H9 (cell line): Measurements from ENCODE around the gene ANKRD34A. TPM values are rescaled to one million over a fixed set of nuclear protein-coding genes. Genes with fewer than 3 reads are reported as not detected.

Experiments
- DNase-seq: peaks from one replicate; pipeline ENCODE4 v3.0.0-alpha.2; 2017
- H2AFZ ChIP-seq: one replicate; pipeline ENCODE4 v1.6.1; 2013; ENCODE audit warnings: mild to moderate bottlenecking, low read length, control low read depth, moderate library complexity
- H2AK5ac ChIP-seq: 2 replicates; pipeline ENCODE4 v1.6.1; 2013; ENCODE audit warnings: low read length, control low read depth, mixed read lengths; ENCODE audit not compliant: insufficient read length
- H2BK120ac ChIP-seq: one replicate; pipeline ENCODE4 v1.6.1; 2013; ENCODE audit warnings: low read depth, mild to moderate bottlenecking, low read length, control low read depth, inconsistent platforms; ENCODE audit not compliant: poor library complexity, severe bottlenecking
- H2BK12ac ChIP-seq: 2 replicates; pipeline ENCODE4 v1.6.1; 2013; ENCODE audit warnings: low read length, control low read depth, mixed read lengths, low read depth; ENCODE audit not compliant: insufficient read length
- H2BK15ac ChIP-seq: 2 replicates; pipeline ENCODE4 v1.6.1; 2013; ENCODE audit warnings: low read depth, low read length, control low read depth
- H2BK20ac ChIP-seq: one replicate; pipeline ENCODE4 v1.6.1; 2013; ENCODE audit warnings: low read depth, mild to moderate bottlenecking, low read length, control low read depth, inconsistent platforms; ENCODE audit not compliant: poor library complexity, severe bottlenecking
- H2BK5ac ChIP-seq: 2 replicates; pipeline ENCODE4 v1.6.1; 2013; ENCODE audit warnings: low read length, control low read depth, mixed read lengths; ENCODE audit not compliant: insufficient read length
- H3K14ac ChIP-seq: 2 replicates; pipeline ENCODE4 v1.6.1; 2013; ENCODE audit warnings: low read length, control low read depth; ENCODE audit not compliant: insufficient read depth
- H3K18ac ChIP-seq: 2 replicates; pipeline ENCODE4 v1.6.1; 2013; ENCODE audit warnings: low read depth, mild to moderate bottlenecking, mixed read lengths, low read length, control low read depth; ENCODE audit not compliant: insufficient read length
- H3K23ac ChIP-seq: 2 replicates; pipeline ENCODE4 v1.6.1; 2013; ENCODE audit warnings: low read length, control low read depth, mixed read lengths, low read depth; ENCODE audit not compliant: insufficient read length
- H3K23me2 ChIP-seq: 2 replicates; pipeline ENCODE4 v1.6.1; 2013; ENCODE audit warnings: low read depth, mild to moderate bottlenecking, mixed read lengths, low read length, control low read depth; ENCODE audit not compliant: insufficient read length, poor library complexity, severe bottlenecking
- H3K27ac ChIP-seq: 2 replicates; pipeline ENCODE4 v1.5.1; 2013; ENCODE audit warnings: low read length, control low read depth, mixed read lengths, low read depth; ENCODE audit not compliant: insufficient read length
- H3K27me3 ChIP-seq: 2 replicates; pipeline ENCODE4 v1.6.1; 2013; ENCODE audit warnings: low read length, control low read depth, inconsistent platforms; ENCODE audit not compliant: insufficient read depth
- H3K4ac ChIP-seq: 2 replicates; pipeline ENCODE4 v1.6.1; 2013; ENCODE audit warnings: low read depth, mild to moderate bottlenecking, control low read depth, inconsistent platforms, low read length, moderate library complexity
- H3K4me1 ChIP-seq: 2 replicates; pipeline ENCODE4 v1.6.1; 2013; ENCODE audit warnings: low read length, control low read depth, inconsistent platforms; ENCODE audit not compliant: insufficient read depth
- H3K4me2 ChIP-seq: 2 replicates; pipeline ENCODE4 v1.6.1; 2013; ENCODE audit warnings: low read length, control low read depth, mixed read lengths; ENCODE audit not compliant: insufficient read length, insufficient read depth
- H3K56ac ChIP-seq: 2 replicates; pipeline ENCODE4 v1.6.1; 2013; ENCODE audit warnings: low read depth, mild to moderate bottlenecking, mixed read lengths, low read length, control low read depth; ENCODE audit not compliant: insufficient read length
- H3K79me1 ChIP-seq: 2 replicates; pipeline ENCODE4 v1.6.1; 2013; ENCODE audit warnings: low read depth, mild to moderate bottlenecking, moderate library complexity, low read length, control low read depth, inconsistent platforms; ENCODE audit not compliant: insufficient read depth, poor library complexity, severe bottlenecking
- H3K79me2 ChIP-seq: 2 replicates; pipeline ENCODE4 v1.6.1; 2013; ENCODE audit warnings: low read length, control low read depth, inconsistent platforms; ENCODE audit not compliant: insufficient read depth
- H3K9ac ChIP-seq: 2 replicates; pipeline ENCODE4 v1.6.1; 2013; ENCODE audit warnings: low read length, control low read depth, mixed read lengths; ENCODE audit not compliant: insufficient read length; ENCODE audit errors: extremely low read depth
- H3K9me3 ChIP-seq: one replicate; pipeline ENCODE4 v1.6.1; 2013; ENCODE audit warnings: low read depth, low read length, inconsistent platforms; ENCODE audit not compliant: control insufficient read depth
- H3T11ph ChIP-seq: one replicate; pipeline ENCODE4 v1.6.1; 2013; ENCODE audit warnings: mild to moderate bottlenecking, low read length, control low read depth, inconsistent platforms
- H4K20me1 ChIP-seq: one replicate; pipeline ENCODE4 v1.6.1; 2013; ENCODE audit not compliant: control insufficient read depth, insufficient read length, insufficient read depth
- H4K5ac ChIP-seq: 2 replicates; pipeline ENCODE4 v1.6.1; 2013; ENCODE audit warnings: low read depth, mild to moderate bottlenecking, mixed read lengths, low read length, control low read depth; ENCODE audit not compliant: insufficient read length
- H4K8ac ChIP-seq: replicated peaks from 2 replicates; pipeline ENCODE4 v1.6.1; 2013; ENCODE audit warnings: low read length, control low read depth, mixed read lengths, low read depth; ENCODE audit not compliant: insufficient read length
- H4K91ac ChIP-seq: 2 replicates; pipeline ENCODE4 v1.6.1; 2013; ENCODE audit warnings: low read depth, mild to moderate bottlenecking, moderate library complexity, mixed read lengths, low read length, control low read depth; ENCODE audit not compliant: insufficient read length
- H3K27ac Mint-ChIP-seq, 3 experiments: 2 replicates in 2 of 3; 3 replicates in 1 of 3; pipeline ENCODE4 v1.8.0; 2020 to 2021; ENCODE audit warnings: mixed read lengths in 3 of 3, mild to moderate bottlenecking in 1 of 3, moderate library complexity in 1 of 3
- H3K27me3 Mint-ChIP-seq: 2 replicates; pipeline ENCODE4 v1.8.0; 2021; ENCODE audit warnings: low read depth, mild to moderate bottlenecking, moderate library complexity, mixed read lengths
- H3K36me3 Mint-ChIP-seq, 3 experiments: 2 replicates in 2 of 3; 3 replicates in 1 of 3; pipeline ENCODE4 v1.8.0; 2020 to 2021; ENCODE audit warnings: low read depth in 3 of 3, mixed read lengths in 3 of 3; ENCODE audit not compliant: insufficient read depth in 1 of 3
- H3K4me1 Mint-ChIP-seq, 2 experiments: 2 replicates each; pipeline ENCODE4 v1.8.0; 2020; ENCODE audit warnings: mixed read lengths in 2 of 2
- H3K4me3 Mint-ChIP-seq, 2 experiments: 2 replicates in 1 of 2; 3 replicates in 1 of 2; pipeline ENCODE4 v1.8.0; 2020 to 2021; ENCODE audit warnings: mild to moderate bottlenecking in 2 of 2, mixed read lengths in 2 of 2, moderate library complexity in 1 of 2
- H3K9me3 Mint-ChIP-seq, 2 experiments: 2 replicates in 1 of 2; 3 replicates in 1 of 2; pipeline ENCODE4 v1.8.0; 2020; ENCODE audit warnings: mild to moderate bottlenecking in 2 of 2, mixed read lengths in 2 of 2, moderate library complexity in 1 of 2
- WGBS: extraction: QIAGEN DNeasy Blood & Tissue Kit; methylation state at CpG from one replicate; pipeline ENCODE4 v1.1.7; 2013; ENCODE audit warnings: missing lambda C conversion rate, low lambda C conversion rate, mixed read lengths; ENCODE audit not compliant: insufficient read length; ENCODE audit errors: extremely low coverage; 5-methylcytosine and 5-hydroxymethylcytosine counted together
- total RNA-seq: library from RNA; stranded (reverse); gene quantifications from 2 replicates; pipeline ENCODE4 v1.2.1, GENCODE V29; 2021
- TF ChIP-seq, protein P1 (sequence below): fragments of 200-600 bp; sonication (generic); conservative IDR thresholded peaks from 3 replicates; pipeline ENCODE4 v1.8.0; 2021; ENCODE audit warnings: antibody characterized with exemption, mild to moderate bottlenecking

The ANKRD34A gene
- total RNA-seq, 1 experiment from 2014 or later, result 0.39 TPM

GRCh38 chr1:145937436-145937835 is 26.9 kb downstream of the ANKRD34A start:
- Histone ChIP-seq H3K18ac (no peak overlapping the region), H3K14ac (no peak overlapping the region), H4K91ac (no peak overlapping the region), H2BK20ac (no peak overlapping the region), H3K56ac (no peak overlapping the region), H3K23me2 (no peaks in the 10 kb centered on the region), H2AFZ (no peak overlapping the region), H3T11ph (no peak overlapping the region), H3K27ac (no peak overlapping the region), H3K9ac (no peak overlapping the region), H2BK12ac (no peak overlapping the region), H3K4me1 (no peaks in the 10 kb centered on the region), H4K8ac (no peak overlapping the region), H2AK5ac (no peak overlapping the region), H3K79me1 (no peaks in the 10 kb centered on the region), H3K9me3 (no peaks in the 10 kb centered on the region), H3K79me2 (no peaks in the 10 kb centered on the region), H2BK120ac (no peak overlapping the region), H2BK5ac (no peak overlapping the region), H3K4me2 (no peak overlapping the region), H3K23ac (no peak overlapping the region), H3K4ac (no peak overlapping the region), H4K5ac (no peak overlapping the region), H2BK15ac (no peak overlapping the region), H4K20me1 (no peaks in the 10 kb centered on the region), H3K27me3 (no peaks in the 10 kb centered on the region)
- Mint-ChIP-seq H3K36me3 (no peaks in the 10 kb centered on the region; a peak in 1 of 7 replicates), H3K4me3 (no peak overlapping the region), H3K27me3 (no peaks in the 10 kb centered on the region), H3K4me1 (peaks cover 16 to 19% of the 10 kb centered on the region in 2 experiments), H3K27ac (no peak overlapping the region; a peak in 1 of 7 replicates), H3K9me3 (no peaks in the 10 kb centered on the region)
- no peak for DNase-seq
- no CpG with 5 or more reads among the region's 1 CpG for WGBS
- TF ChIP-seq, protein P1, sequence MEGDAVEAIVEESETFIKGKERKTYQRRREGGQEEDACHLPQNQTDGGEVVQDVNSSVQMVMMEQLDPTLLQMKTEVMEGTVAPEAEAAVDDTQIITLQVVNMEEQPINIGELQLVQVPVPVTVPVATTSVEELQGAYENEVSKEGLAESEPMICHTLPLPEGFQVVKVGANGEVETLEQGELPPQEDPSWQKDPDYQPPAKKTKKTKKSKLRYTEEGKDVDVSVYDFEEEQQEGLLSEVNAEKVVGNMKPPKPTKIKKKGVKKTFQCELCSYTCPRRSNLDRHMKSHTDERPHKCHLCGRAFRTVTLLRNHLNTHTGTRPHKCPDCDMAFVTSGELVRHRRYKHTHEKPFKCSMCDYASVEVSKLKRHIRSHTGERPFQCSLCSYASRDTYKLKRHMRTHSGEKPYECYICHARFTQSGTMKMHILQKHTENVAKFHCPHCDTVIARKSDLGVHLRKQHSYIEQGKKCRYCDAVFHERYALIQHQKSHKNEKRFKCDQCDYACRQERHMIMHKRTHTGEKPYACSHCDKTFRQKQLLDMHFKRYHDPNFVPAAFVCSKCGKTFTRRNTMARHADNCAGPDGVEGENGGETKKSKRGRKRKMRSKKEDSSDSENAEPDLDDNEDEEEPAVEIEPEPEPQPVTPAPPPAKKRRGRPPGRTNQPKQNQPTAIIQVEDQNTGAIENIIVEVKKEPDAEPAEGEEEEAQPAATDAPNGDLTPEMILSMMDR, result no peak
